Measurements from ENCODE around the gene ANAPC16. TPM values are rescaled to one million over a fixed set of nuclear protein-coding genes. Genes with fewer than 3 reads are reported as not detected.
A peak's percentile ranks its signal among the peaks of the same experiment; 100 is the strongest.

The ANAPC16 gene
- total RNA-seq, 6 experiments from 2014 or later, result 40.4 to 46.0 (median 40.7) TPM

DNA sequence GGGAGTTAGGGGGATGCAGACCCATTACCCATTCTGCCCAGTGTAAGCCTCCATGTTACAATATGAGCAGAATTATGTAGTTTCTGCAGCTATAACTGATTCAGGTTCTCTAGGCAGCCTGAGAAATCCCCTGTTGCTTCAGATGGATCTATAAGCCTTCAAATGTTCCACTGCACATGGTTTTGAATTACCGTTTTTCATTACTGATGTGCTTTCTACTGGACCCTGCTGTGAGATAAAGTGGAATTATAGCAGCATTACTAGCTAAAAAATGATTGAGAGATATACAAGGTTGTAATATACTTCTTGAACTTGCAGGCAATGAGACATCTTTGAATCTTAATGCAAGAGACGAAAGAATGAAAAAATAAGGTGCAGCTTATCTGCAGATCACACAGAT lies 38.4 kb upstream of the ANAPC16 start:
- Mint-ChIP-seq H3K9me3 (no peaks in the 10 kb centered on the region), H3K27ac (no peak overlapping the region), H3K4me3 (no peak overlapping the region), H3K36me3 (ENCODE audit: low read depth) (peaks cover 5% of the 10 kb centered on the region; the same call in 1 of the 2 replicates), H3K4me1 (ENCODE audit: low read depth) (no peaks in the 10 kb centered on the region), H3K27me3 (ENCODE audit: insufficient read depth) (no peaks in the 10 kb centered on the region)
- TF ChIP-seq, protein P1, sequence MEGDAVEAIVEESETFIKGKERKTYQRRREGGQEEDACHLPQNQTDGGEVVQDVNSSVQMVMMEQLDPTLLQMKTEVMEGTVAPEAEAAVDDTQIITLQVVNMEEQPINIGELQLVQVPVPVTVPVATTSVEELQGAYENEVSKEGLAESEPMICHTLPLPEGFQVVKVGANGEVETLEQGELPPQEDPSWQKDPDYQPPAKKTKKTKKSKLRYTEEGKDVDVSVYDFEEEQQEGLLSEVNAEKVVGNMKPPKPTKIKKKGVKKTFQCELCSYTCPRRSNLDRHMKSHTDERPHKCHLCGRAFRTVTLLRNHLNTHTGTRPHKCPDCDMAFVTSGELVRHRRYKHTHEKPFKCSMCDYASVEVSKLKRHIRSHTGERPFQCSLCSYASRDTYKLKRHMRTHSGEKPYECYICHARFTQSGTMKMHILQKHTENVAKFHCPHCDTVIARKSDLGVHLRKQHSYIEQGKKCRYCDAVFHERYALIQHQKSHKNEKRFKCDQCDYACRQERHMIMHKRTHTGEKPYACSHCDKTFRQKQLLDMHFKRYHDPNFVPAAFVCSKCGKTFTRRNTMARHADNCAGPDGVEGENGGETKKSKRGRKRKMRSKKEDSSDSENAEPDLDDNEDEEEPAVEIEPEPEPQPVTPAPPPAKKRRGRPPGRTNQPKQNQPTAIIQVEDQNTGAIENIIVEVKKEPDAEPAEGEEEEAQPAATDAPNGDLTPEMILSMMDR (IDR thresholded peaks at IDR 0.05), result no peak
- no peak for DNase-seq

DNA sequence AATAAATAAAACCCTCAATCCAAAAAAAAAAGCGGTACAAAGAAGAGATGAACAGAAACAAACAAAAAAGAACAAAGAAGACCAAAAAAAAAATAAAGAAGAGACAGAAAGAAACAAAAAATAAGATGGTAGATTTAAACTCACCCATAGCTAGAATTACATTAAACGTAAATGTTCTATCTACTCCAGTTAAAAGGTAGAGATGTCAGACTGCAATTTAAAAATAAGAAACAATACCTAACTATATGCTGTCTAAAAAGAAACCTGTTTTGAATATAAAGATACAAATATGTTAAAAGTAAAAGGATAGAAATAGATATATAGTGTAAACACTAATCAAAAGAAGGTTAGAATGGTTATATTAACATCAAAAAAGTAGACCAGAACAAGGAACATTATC lies 31.7 kb upstream of the ANAPC16 start:
- Mint-ChIP-seq H3K36me3 (ENCODE audit: low read depth) (peaks cover 21% of the 10 kb centered on the region), H3K4me3 (no peak overlapping the region), H3K27ac (no peak overlapping the region), H3K9me3 (peaks cover 10% of the 10 kb centered on the region; the same call in 1 of the 2 replicates), H3K27me3 (ENCODE audit: insufficient read depth) (no peaks in the 10 kb centered on the region), H3K4me1 (ENCODE audit: low read depth) (peaks cover 10% of the 10 kb centered on the region)
- no peak for DNase-seq
- TF ChIP-seq, protein P1 (IDR thresholded peaks at IDR 0.05), result no peak

DNA sequence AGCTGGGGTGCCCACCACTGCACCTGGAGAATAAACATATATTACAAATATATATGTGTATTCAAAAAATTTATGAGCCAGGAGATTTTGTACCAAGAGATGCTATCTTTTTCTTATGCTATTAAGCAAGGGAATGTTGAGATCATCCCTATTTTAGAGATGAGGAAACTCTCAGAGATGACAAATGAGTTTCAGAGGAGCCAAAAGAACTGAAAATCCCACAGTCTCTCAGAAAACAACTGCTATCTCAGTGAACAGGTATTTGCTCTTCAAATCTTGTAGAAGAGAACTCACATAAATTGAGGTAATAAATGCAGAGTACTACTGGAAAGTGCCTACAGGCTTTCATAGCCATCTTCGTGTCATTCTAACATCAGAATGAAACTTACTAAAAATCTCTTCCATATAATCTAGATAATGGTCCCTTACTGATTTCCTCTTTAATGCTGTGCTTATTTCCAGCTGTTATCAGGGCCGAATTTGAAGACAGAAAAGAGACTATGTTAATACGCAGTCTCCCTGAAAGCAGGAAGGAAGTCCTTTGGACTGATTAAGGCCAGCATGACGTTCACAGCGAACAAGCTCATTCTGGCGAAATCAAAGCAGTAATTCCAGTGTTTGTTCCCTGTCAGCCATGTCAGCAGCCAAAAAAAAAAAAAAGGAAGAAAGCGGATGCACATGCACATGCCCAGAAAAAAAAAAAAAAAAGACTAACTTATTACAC lies 29.4 kb upstream of the ANAPC16 start:
- H3K36me3 Mint-ChIP-seq (ENCODE audit: low read depth), result peaks cover 21% of the 10 kb centered on the region
- H3K4me1 Mint-ChIP-seq (ENCODE audit: low read depth), result peaks cover 10% of the 10 kb centered on the region
- peak overlapping the region; percentile 74; the same call in 1 of the 2 replicates for H3K27ac Mint-ChIP-seq
- TF ChIP-seq, protein P1 (IDR thresholded peaks at IDR 0.05), result no peak
- no peaks in the 10 kb centered on the region for H3K27me3 Mint-ChIP-seq (ENCODE audit: insufficient read depth)
- peak; percentile 24 for DNase-seq
- H3K9me3 Mint-ChIP-seq, result peaks cover 10% of the 10 kb centered on the region; the same call in 1 of the 2 replicates
- H3K4me3 Mint-ChIP-seq, result peak overlapping the region; percentile 67; the same call in 1 of the 2 replicates

- Mint-ChIP-seq H3K36me3 (ENCODE audit: low read depth) (peaks cover 17% of the 10 kb centered on the region), H3K27me3 (ENCODE audit: insufficient read depth) (no peaks in the 10 kb centered on the region), H3K4me1 (ENCODE audit: low read depth) (peaks cover 10% of the 10 kb centered on the region), H3K27ac (peak overlapping the region; percentile 74; the same call in 1 of the 2 replicates), H3K4me3 (peak overlapping the region; percentile 67; the same call in 1 of the 2 replicates), H3K9me3 (peaks cover 10% of the 10 kb centered on the region; the same call in 1 of the 2 replicates)
- no peak for DNase-seq
- TF ChIP-seq, protein P1 (IDR thresholded peaks at IDR 0.05), result no peak
These were observed 28.9 kb upstream of the ANAPC16 start for GRCh38 chr10:72186982-72187330.

DNA sequence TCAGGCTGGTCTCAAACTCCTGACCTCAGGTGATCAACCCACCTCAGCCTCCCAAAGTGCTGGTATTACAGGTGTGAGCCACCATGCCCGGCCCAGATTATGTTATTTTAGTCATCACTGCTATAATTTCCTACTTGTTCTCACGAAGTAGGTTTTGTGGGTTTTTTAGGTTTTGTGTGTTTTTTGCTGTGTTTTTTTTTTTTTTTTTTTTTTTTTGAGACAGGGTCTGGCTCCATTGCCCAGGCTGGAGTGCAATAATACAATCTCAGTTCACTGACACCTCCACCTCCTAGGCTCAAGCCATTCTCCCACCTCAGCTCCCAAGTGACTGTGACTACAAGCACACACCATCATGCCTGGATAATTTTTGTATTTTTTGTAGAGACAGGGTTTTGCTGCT lies 20.9 kb upstream of the ANAPC16 start:
- H3K4me1 Mint-ChIP-seq (ENCODE audit: low read depth), result peaks cover 6% of the 10 kb centered on the region
- no peaks in the 10 kb centered on the region for H3K9me3 Mint-ChIP-seq
- TF ChIP-seq, protein P1 (IDR thresholded peaks at IDR 0.05), result no peak
- H3K27me3 Mint-ChIP-seq (ENCODE audit: insufficient read depth), result no peaks in the 10 kb centered on the region; the same call in 1 of the 2 replicates
- no peak overlapping the region for H3K4me3 Mint-ChIP-seq
- no peak overlapping the region for H3K27ac Mint-ChIP-seq
- no peak for DNase-seq
- peaks cover 12% of the 10 kb centered on the region for H3K36me3 Mint-ChIP-seq (ENCODE audit: low read depth)
